Measurements from ENCODE around the gene PADI4.

The PADI4 gene

GRCh38 chr1:17363771-17364170 lies 55.8 kb downstream of the PADI4 start:
- no peak for DNase-seq
- in situ Hi-C loops (cut with MboI; ENCODE audit: low pct_unique_long_range_greater_than_20kb, low sequenced_read_pairs), result no loop called here

- peak; percentile 44 for DNase-seq
- in situ Hi-C loops (cut with MboI; ENCODE audit: low pct_unique_long_range_greater_than_20kb, low sequenced_read_pairs), result no loop called here
Observed at GRCh38 chr1:17365293-17365692, 57.3 kb downstream of the PADI4 start.

GRCh38 chr1:17369466-17369865 lies 61.5 kb downstream of the PADI4 start:
- in situ Hi-C loops (cut with MboI; ENCODE audit: low pct_unique_long_range_greater_than_20kb, low sequenced_read_pairs), result no loop called here

GRCh38 chr1:17370618-17371017 lies 62.6 kb downstream of the PADI4 start:
- peak; percentile 18 for DNase-seq
- in situ Hi-C loops (cut with MboI; ENCODE audit: low pct_unique_long_range_greater_than_20kb, low sequenced_read_pairs), result no loop called here

More at GRCh38 chr1:17369466-17369865, 61.5 kb downstream of the PADI4 start:
- no peak for DNase-seq

DNA sequence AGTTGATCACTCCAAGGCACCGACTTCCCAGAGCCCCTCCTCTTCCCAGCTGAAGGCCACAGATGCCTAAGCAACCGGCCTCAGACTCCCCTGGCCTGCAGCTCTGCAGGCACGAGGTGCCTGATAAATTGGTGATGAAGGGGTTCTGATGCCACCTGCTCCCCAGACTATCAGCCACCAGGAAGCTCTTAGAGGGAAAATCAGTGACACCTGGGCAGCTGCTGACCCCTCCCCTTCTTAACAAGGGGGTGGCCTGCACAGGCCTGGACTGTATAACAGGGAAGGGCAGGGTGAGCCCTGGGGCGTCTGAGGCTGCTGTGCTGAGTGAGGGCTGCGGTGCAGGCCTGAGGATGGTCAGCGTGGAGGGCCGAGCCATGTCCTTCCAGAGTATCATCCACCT lies 63.9 kb downstream of the PADI4 start, which contains the start of gene PADI6:
Gene PADI6 (plus strand): TSS at position 301 of the 400 bp plus-strand sequence. CDS start 50 bp downstream, at position 351.
- in situ Hi-C loops (cut with MboI; ENCODE audit: low pct_unique_long_range_greater_than_20kb, low sequenced_read_pairs), result no loop called here
- no peak for DNase-seq

GRCh38 chr1:17372955-17373354 lies 65.0 kb downstream of the PADI4 start:
- in situ Hi-C loops (cut with MboI; ENCODE audit: low pct_unique_long_range_greater_than_20kb, low sequenced_read_pairs), result no loop called here
- no peak for DNase-seq

- DNase-seq, result no peak
- in situ Hi-C loops (cut with MboI; ENCODE audit: low pct_unique_long_range_greater_than_20kb, low sequenced_read_pairs), result no loop called here
Observed at GRCh38 chr1:17375651-17376050, 67.7 kb downstream of the PADI4 start.

DNA sequence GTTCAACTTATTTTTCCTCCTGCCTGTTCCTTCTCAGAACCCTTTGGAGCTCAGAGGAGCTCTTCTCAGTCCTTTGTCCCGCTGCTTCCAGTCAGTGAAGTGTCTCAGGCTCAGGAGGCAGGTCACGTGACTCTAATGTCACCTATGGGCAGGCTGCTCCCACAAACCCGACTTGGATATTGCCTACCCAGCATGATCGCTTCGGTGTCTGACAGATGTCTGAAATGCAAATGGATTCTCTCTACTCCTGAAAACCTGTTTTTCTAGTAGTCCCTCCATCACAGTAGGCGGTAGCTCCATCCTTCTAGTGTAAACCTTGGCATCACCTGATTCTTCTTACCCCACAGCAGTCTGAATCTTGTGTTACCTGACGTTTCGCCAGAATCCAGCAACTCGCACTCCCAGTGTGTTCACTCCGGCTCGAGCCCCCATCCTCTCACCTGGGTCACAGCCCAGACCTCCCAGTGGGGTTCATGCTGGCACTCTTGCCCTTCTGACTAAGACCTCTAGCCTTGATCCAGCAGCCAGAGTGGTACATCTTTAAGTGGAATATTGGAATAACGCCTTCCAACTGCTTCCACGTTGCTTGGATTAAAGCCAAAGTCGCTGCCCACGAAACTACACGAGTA lies 69.4 kb downstream of the PADI4 start:
- in situ Hi-C loops (cut with MboI; ENCODE audit: low pct_unique_long_range_greater_than_20kb, low sequenced_read_pairs), result no loop called here
- no peak for DNase-seq

- in situ Hi-C loops (cut with MboI; ENCODE audit: low pct_unique_long_range_greater_than_20kb, low sequenced_read_pairs), result no loop called here
- DNase-seq, result no peak
Observed at GRCh38 chr1:17381161-17381560, 73.2 kb downstream of the PADI4 start.

- in situ Hi-C loops (cut with MboI; ENCODE audit: low pct_unique_long_range_greater_than_20kb, low sequenced_read_pairs), result no loop called here
- DNase-seq, result no peak
Observed at GRCh38 chr1:17392199-17392740, 84.3 kb downstream of the PADI4 start.

- no peak for DNase-seq
- in situ Hi-C loops (cut with MboI; ENCODE audit: low pct_unique_long_range_greater_than_20kb, low sequenced_read_pairs), result no loop called here
Observed at GRCh38 chr1:17393230-17393629, 85.2 kb downstream of the PADI4 start.

- in situ Hi-C loops (cut with MboI; ENCODE audit: low pct_unique_long_range_greater_than_20kb, low sequenced_read_pairs), result no loop called here
- DNase-seq, result no peak
Observed at GRCh38 chr1:17397910-17398695, 90.1 kb downstream of the PADI4 start.

GRCh38 chr1:17400725-17401341 lies 92.8 kb downstream of the PADI4 start:
- DNase-seq, result no peak
- in situ Hi-C loops (cut with MboI; ENCODE audit: low pct_unique_long_range_greater_than_20kb, low sequenced_read_pairs), result no loop called here

DNA sequence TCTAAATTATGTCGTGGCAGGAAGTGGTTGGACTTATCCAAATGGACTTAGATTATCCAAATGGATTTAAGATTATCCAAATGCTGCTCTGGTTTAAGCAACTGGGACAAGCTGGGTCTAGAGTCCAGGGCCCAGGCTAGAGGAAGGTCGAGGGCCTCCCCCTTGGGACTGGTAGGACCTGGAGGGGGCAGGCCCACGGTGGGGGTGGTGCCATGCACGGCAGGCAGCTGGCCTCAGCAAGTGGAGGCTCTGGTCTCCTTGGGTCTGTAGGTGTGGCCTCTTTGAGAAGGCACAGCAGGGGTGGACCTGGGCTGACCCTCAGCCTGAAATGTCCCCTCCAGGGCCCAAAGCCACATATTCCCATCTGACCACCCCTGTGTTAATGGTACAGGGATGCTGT lies 93.8 kb downstream of the PADI4 start:
- DNase-seq, result no peak
- in situ Hi-C loops (cut with MboI; ENCODE audit: low pct_unique_long_range_greater_than_20kb, low sequenced_read_pairs), result no loop called here

- no peak for DNase-seq
- in situ Hi-C loops (cut with MboI; ENCODE audit: low pct_unique_long_range_greater_than_20kb, low sequenced_read_pairs), result no loop called here
Observed at GRCh38 chr1:17403081-17403480, 95.1 kb downstream of the PADI4 start.

DNA sequence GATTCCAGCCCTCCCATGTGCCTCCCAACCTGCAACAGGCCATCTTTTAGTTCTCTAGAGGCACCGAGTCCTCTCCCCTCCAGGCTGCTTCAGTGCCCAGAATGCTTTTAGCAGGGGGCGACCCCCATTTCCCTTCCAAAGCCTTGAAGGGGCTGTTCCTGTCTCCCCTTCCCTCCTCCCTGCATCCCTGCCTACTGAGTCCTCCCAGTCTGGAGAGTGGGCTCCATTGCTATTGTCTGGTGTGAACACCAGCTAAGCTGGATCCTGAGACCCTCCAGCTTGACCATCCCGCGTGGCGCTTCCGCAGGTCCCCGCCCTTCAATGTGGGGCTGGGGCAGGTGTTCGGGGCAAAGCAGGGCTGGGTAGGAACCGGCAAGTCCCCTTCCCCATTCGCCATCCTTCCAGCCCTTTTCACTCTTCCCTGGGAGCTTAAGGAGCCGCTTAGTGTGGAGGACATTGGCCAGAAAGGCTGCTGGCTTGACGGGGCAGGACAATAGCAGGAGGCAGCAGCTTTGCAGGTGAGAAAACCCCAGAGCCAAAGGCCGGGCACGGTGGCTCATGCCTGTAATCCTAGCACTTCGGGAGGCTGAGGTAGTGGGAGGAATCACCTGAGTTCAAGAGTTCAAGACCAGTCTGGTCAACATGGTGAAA lies 96.2 kb downstream of the PADI4 start:
- in situ Hi-C loops (cut with MboI; ENCODE audit: low pct_unique_long_range_greater_than_20kb, low sequenced_read_pairs), result no loop called here
- no peak for DNase-seq

GRCh38 chr1:17404820-17405219 lies 96.8 kb downstream of the PADI4 start:
- in situ Hi-C loops (cut with MboI; ENCODE audit: low pct_unique_long_range_greater_than_20kb, low sequenced_read_pairs), result no loop called here
- no peak for DNase-seq

DNA sequence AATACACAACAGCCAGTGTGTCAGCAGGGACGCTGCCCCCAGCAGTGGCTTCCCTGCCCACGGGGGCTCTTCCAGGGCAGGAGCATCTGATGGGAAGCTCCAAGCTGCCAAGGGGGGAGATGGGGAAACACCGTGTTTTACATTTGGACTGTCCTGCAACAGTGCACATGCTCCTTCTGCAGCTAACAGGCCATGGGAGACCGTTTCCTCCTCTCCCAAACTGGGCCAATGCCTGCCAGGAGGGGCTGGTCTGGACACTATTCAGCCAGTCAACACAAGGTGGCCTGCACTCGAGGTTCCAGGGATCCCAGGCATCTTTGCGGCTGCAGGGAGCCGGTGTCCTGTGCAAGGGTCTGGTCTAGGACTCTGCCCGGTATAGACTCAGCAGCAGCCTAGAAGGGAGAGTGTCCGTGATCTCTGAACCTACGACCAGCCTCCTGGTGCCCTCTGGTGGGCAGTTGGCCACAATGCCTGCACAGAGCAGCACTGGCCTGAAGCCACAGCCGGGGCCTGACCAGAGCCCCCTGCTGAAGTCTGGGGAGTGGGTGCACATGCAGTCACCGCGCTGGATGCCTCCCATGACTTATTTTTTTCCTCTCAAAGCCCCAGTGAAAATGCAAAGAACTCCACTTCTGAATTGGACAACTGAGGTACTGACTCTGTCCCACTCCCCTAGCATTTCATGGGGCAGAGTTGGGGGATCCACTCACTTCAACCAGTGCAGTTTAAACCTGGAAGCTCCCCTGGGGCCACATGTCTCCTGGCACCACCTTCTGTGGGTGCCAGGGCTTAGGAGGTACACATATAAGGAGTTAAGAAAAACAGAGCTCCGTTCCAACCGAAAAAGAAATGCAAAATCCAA lies 98.1 kb downstream of the PADI4 start:
- in situ Hi-C loops (cut with MboI; ENCODE audit: low pct_unique_long_range_greater_than_20kb, low sequenced_read_pairs), result no loop called here
- peak; percentile 56 for DNase-seq

Measured in KBM-7 (cell line).